H1 (cell line): ENCODE results near the gene PAX5. TPM values are rescaled to one million over a fixed set of nuclear protein-coding genes. Genes with fewer than 3 reads are reported as not detected.

Experiments
- CTCF ChIA-PET: fragments of 300-600 bp; sonication (Branson Sonifier 250); formaldehyde crosslinking; loops from one replicate; lab custom pipeline; 2021; ENCODE audit not compliant: partially characterized antibody; lab: Charles Lee
- POLR2A ChIA-PET: fragments of 300-600 bp; sonication (Branson Sonifier 250); formaldehyde crosslinking; loops from one replicate; lab custom pipeline; 2021; ENCODE audit warnings: inconsistent platforms; ENCODE audit not compliant: partially characterized antibody; lab: Charles Lee
- DNase-seq, 2 experiments: peaks; one replicate each; pipeline versions ENCODE4 v3.0.0 to v3.0.0-alpha.2; 2010 to 2022; ENCODE audit warnings: low spot score in 2 of 2, low read depth in 1 of 2, mixed read lengths in 1 of 2
- FAIRE-seq: peaks from 2 replicates; lab custom pipeline; 2011; peaks lifted over from hg19 to GRCh38; lab: Jason Lieb, UNC
- H2AFZ ChIP-seq: 2 replicates; pipeline ENCODE4 v1.8.1; 2012; ENCODE audit warnings: low read length, inconsistent platforms
- H2AK5ac ChIP-seq: 2 replicates; pipeline ENCODE4 v1.6.1; 2013; ENCODE audit warnings: low read depth, low read length
- H2BK120ac ChIP-seq: replicated peaks from 2 replicates; pipeline ENCODE3; 2013; ENCODE audit warnings: low read depth, low read length, inconsistent platforms
- H2BK12ac ChIP-seq: 2 replicates; pipeline ENCODE4 v1.6.1; 2013; ENCODE audit warnings: low read depth, low read length
- H2BK15ac ChIP-seq: 2 replicates; pipeline ENCODE4 v1.6.1; 2013; ENCODE audit warnings: low read length
- H2BK20ac ChIP-seq: 2 replicates; pipeline ENCODE4 v1.6.1; 2013; ENCODE audit warnings: low read length
- H2BK5ac ChIP-seq: 2 replicates; pipeline ENCODE4 v1.6.1; 2013; ENCODE audit warnings: low read depth, low read length
- H3K14ac ChIP-seq: 2 replicates; pipeline ENCODE4 v1.6.1; 2013; ENCODE audit warnings: inconsistent platforms; ENCODE audit not compliant: insufficient read length
- H3K18ac ChIP-seq: 2 replicates; pipeline ENCODE4 v1.6.1; 2013; ENCODE audit warnings: low read length; ENCODE audit errors: extremely low read depth
- H3K23ac ChIP-seq: 2 replicates; pipeline ENCODE4 v1.6.1; 2013; ENCODE audit warnings: inconsistent platforms; ENCODE audit not compliant: insufficient read length
- H3K23me2 ChIP-seq: 2 replicates; pipeline ENCODE4 v1.6.1; 2013; ENCODE audit warnings: low read depth, low read length
- H3K27ac ChIP-seq: 2 replicates; pipeline ENCODE4 v1.6.1; 2011; ENCODE audit warnings: low read depth, low read length, inconsistent platforms
- H3K27me3 ChIP-seq, 4 experiments: replicated peaks in 1 of 4; 1 replicate in 1 of 4; 2 replicates in 3 of 4; pipeline versions ENCODE4 v1.6.1 to v1.8.1; 2011 to 2013; ENCODE audit warnings: low read length in 3 of 4, mild to moderate bottlenecking in 3 of 4, inconsistent platforms in 2 of 4, mixed read lengths in 2 of 4, moderate library complexity in 1 of 4; ENCODE audit not compliant: control insufficient read depth in 3 of 4, insufficient read depth in 3 of 4; ENCODE audit errors: extremely low read depth in 1 of 4
- H3K36me3 ChIP-seq, 4 experiments: 2 replicates each; pipeline versions ENCODE4 v1.6.1 to v1.8.1; 2011 to 2013; ENCODE audit warnings: mild to moderate bottlenecking in 4 of 4, low read length in 3 of 4, moderate library complexity in 2 of 4, control low read depth in 1 of 4, inconsistent platforms in 1 of 4; ENCODE audit not compliant: insufficient read depth in 4 of 4, control insufficient read depth in 2 of 4
- H3K4ac ChIP-seq: replicated peaks from 2 replicates; pipeline ENCODE3; 2013; ENCODE audit warnings: low read length, low read depth, mixed read lengths, inconsistent platforms; ENCODE audit not compliant: insufficient read length
- H3K4me1 ChIP-seq, 4 experiments: replicated peaks in 1 of 4; 1 replicate in 1 of 4; 2 replicates in 3 of 4; pipeline versions ENCODE4 v1.6.1 to v1.8.1; 2011 to 2013; ENCODE audit warnings: low read length in 3 of 4, inconsistent platforms in 2 of 4, mixed read lengths in 1 of 4; ENCODE audit not compliant: insufficient read depth in 4 of 4, control insufficient read depth in 3 of 4
- H3K4me2 ChIP-seq, 2 experiments: 2 replicates each; pipeline versions ENCODE4 v1.6.1 to v1.8.1; 2011 to 2013; ENCODE audit warnings: low read depth in 2 of 2, low read length in 2 of 2, control low read depth in 1 of 2, inconsistent platforms in 1 of 2, mild to moderate bottlenecking in 1 of 2; ENCODE audit not compliant: insufficient read depth in 1 of 2
- H3K4me3 ChIP-seq, 4 experiments: fragments of 200-600, 300-600 bp in 1 of 4; sonication (generic), shearing (Covaris generic), sonication (Bioruptor Twin) in 1 of 4; 2 replicates each; pipeline versions ENCODE4 v1.5.1 to v1.8.1; 2011 to 2016; ENCODE audit warnings: low read length in 4 of 4, low read depth in 3 of 4, control low read depth in 2 of 4, inconsistent platforms in 2 of 4, mild to moderate bottlenecking in 2 of 4, mixed read lengths in 1 of 4, moderate library complexity in 1 of 4; ENCODE audit not compliant: insufficient read depth in 2 of 4; ENCODE audit errors: extremely low read depth in 1 of 4
- H3K56ac ChIP-seq: replicated peaks from 2 replicates; pipeline ENCODE3; 2013; ENCODE audit warnings: low read depth, mild to moderate bottlenecking, mixed read lengths, low read length, inconsistent platforms; ENCODE audit not compliant: insufficient read length
- H3K79me1 ChIP-seq: 2 replicates; pipeline ENCODE4 v1.6.1; 2013; ENCODE audit warnings: low read depth, low read length, control low read depth
- H3K79me2 ChIP-seq, 2 experiments: 2 replicates each; pipeline versions ENCODE4 v1.6.1 to v1.8.1; 2012 to 2013; ENCODE audit warnings: low read length in 2 of 2, mild to moderate bottlenecking in 2 of 2, inconsistent platforms in 1 of 2; ENCODE audit not compliant: insufficient read depth in 2 of 2, control insufficient read depth in 1 of 2
- H3K9ac ChIP-seq, 4 experiments: replicated peaks in 1 of 4; 1 replicate in 1 of 4; 2 replicates in 3 of 4; pipeline versions ENCODE4 v1.6.1 to v1.8.1; 2011 to 2013; ENCODE audit warnings: low read depth in 3 of 4, low read length in 3 of 4, control low read depth in 2 of 4, mild to moderate bottlenecking in 2 of 4, moderate library complexity in 2 of 4, inconsistent platforms in 1 of 4; ENCODE audit errors: extremely low read depth in 1 of 4
- H3K9me3 ChIP-seq, 2 experiments: 2 replicates each; pipeline versions ENCODE4 v1.6.1 to v1.8.1; 2012 to 2013; ENCODE audit warnings: mild to moderate bottlenecking in 2 of 2, moderate library complexity in 2 of 2, control low read depth in 1 of 2, inconsistent platforms in 1 of 2, low read depth in 1 of 2, low read length in 1 of 2, mixed read lengths in 1 of 2; ENCODE audit not compliant: insufficient read depth in 2 of 2
- H4K20me1 ChIP-seq, 2 experiments: replicated peaks in 1 of 2; 2 replicates each; pipeline versions ENCODE3 to v1.8.1; 2011 to 2013; ENCODE audit warnings: inconsistent platforms in 2 of 2, low read length in 2 of 2, mild to moderate bottlenecking in 1 of 2; ENCODE audit not compliant: insufficient read depth in 2 of 2, control insufficient read depth in 1 of 2
- H4K5ac ChIP-seq: 2 replicates; pipeline ENCODE4 v1.6.1; 2013; ENCODE audit warnings: low read length, low read depth, mixed read lengths, inconsistent platforms; ENCODE audit not compliant: insufficient read length
- H4K8ac ChIP-seq: 2 replicates; pipeline ENCODE4 v1.8.0; 2013; ENCODE audit warnings: mild to moderate bottlenecking, moderate library complexity, low read length, inconsistent platforms; ENCODE audit not compliant: insufficient read depth; ENCODE audit errors: extremely low read depth
- H4K91ac ChIP-seq: replicated peaks from 2 replicates; pipeline ENCODE3; 2013; ENCODE audit warnings: low read length, mixed read lengths, inconsistent platforms; ENCODE audit not compliant: insufficient read length
- CEBPB ChIP-seq: IDR thresholded peaks from 2 replicates; pipeline ENCODE4 v1.6.1; 2012; ENCODE audit warnings: low read depth, low read length
- NRF1 ChIP-seq: IDR thresholded peaks from 2 replicates; pipeline ENCODE4 v1.6.1; 2011; ENCODE audit warnings: mild to moderate bottlenecking, low read depth, low read length, improper control_type of control experiment
- POU5F1 ChIP-seq: IDR thresholded peaks from 2 replicates; pipeline ENCODE4 v1.6.1; 2011; ENCODE audit warnings: low read depth, mild to moderate bottlenecking, low read length, moderate library complexity
- WGBS, 2 experiments: shearing (Covaris generic) in 1 of 2; methylation state at CpG; one replicate each; pipeline versions ENCODE4 v1.1.6 to v1.1.7; 2013 to 2015; ENCODE audit warnings: low lambda C conversion rate in 2 of 2, mixed read lengths in 2 of 2, inconsistent platforms in 1 of 2, low coverage in 1 of 2, missing lambda C conversion rate in 1 of 2; ENCODE audit not compliant: insufficient replicate concordance in 2 of 2, insufficient coverage in 1 of 2, insufficient read length in 1 of 2; ENCODE audit errors: extremely low coverage in 1 of 2, missing lambda C conversion rate in 1 of 2; 5-methylcytosine and 5-hydroxymethylcytosine counted together
- polyA plus RNA-seq, 7 experiments: library from polyadenylated mRNA; depleted of rRNA in 3 of 7; stranded (reverse) in 5 of 7; unstranded in 2 of 7; fragments of >200 nt in 5 of 7; fragments of 200-250 nt in 2 of 7; gene quantifications; 1 replicate in 5 of 7; 2 replicates in 1 of 7; 4 replicates in 1 of 7; pipeline versions ENCODE4 v1.2.1 to v1.2.3, GENCODE V29; 2011 to 2013; ENCODE audit warnings: missing spikeins in 2 of 7, mixed read lengths in 2 of 7
- total RNA-seq: library from RNA; stranded (reverse); fragmentation: NEBNext Ultra II Directional; extraction: Animal tissue kit (Norgen Biotek cat#: 25700); gene quantifications from 2 replicates; pipeline ENCODE4 v1.2.1, GENCODE V29; 2021

Gene PAX5
- total and polyA plus RNA-seq, 2 of the 8 experiments (the other 6 are each of a cell fraction or from before 2014, with no cell fraction given), result 0.29 to 0.43 TPM

DNA sequence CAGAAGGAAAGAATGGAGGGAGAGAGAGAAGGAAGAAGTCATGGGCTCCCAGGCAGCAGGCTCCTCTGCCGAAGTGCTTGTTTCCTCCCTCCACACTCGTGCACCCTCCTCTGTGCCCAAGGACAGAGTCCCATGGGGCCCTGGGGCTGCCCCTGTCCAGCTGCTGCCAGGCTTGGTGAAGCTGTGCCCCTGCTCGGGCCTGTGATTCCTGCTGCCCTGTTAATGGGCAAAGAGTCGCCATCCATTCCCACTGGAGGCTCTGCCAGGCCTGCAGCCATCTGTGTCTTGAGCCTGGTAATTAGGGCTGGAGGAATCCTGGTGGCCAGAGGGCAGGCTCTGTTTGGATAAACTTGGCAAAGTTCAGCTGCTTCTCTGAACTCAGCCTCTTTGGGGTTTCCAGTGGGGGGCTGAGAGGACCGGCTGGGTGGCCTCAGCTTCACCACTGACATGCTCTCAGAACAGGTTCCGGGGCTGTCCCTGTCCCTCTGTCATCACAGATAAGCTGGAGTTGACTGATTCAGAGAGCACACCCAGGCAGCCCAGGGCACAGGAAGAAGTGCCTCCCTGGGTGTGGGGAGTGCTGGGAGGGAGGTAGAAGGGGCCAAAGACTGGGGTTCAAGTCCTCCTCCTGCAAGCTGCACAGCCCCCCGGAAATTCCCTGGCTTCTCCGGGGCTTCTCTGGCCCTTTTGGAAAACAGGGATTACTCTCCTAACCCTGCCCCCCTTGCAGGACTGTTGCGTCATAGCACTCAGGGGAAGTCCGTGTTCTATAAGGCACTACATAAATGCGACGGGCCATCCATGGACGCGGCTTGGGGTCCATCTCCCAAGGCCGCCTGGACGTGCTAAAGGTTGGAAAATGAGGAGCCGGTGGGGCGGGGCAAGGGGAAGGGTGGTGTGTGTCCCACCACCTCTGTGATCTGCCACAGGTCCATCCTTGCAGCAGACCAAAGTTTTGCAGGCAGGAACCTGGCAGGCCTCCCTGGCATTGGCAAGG is 154.8 kb downstream of the PAX5 start:
- CTCF ChIA-PET, result interaction anchor here (1.0 to 27.2 kb wide), 9 partner anchors 10 to 110 kb away, joined by 3 to 657 read pairs (median 6); no protein-coding TSS in a partner anchor
- FAIRE-seq, result no peak

More for the DNA sequence above, 154.8 kb downstream of the PAX5 start:
- Histone ChIP-seq H2BK5ac (no peak overlapping the region), H2BK20ac (no peak overlapping the region), H3K79me2 (no peaks in the 10 kb centered on the region), H4K20me1 (no peaks in the 10 kb centered on the region), H3K79me1 (no peaks in the 10 kb centered on the region), H2BK15ac (no peak overlapping the region), H3K27me3 (no peaks in the 10 kb centered on the region), H3K36me3 (no peaks in the 10 kb centered on the region), H3K9ac (no peak overlapping the region), H3K23me2 (no peaks in the 10 kb centered on the region), H3K23ac (no peak overlapping the region), H3K27ac (no peak overlapping the region), H3K4me1 (no peaks in the 10 kb centered on the region), H3K4me3 (no peak overlapping the region), H4K5ac (no peak overlapping the region), H3K4ac (no peak overlapping the region), H2AFZ (no peak overlapping the region), H4K91ac (no peak overlapping the region), H3K4me2 (no peak overlapping the region), H3K9me3 (peaks cover 0 to 4% of the 10 kb centered on the region in 2 experiments; a peak in 2 of 4 replicates), H2BK120ac (no peak overlapping the region), H3K56ac (no peak overlapping the region), H3K18ac (no peak overlapping the region; the same call in 1 of the 2 replicates), H2AK5ac (no peak overlapping the region), H2BK12ac (no peak overlapping the region), H4K8ac (0 out of 2 replicates have a peak overlapping the region, but pooled peaks have one; percentile 28), H3K14ac (no peak overlapping the region)
- DNase-seq, result no peak
- 84% methylated on average over 17 of the region's 18 CpGs; no CpG with 5 or more reads in 1 of the 2 experiments for WGBS, 2 experiments
- TF ChIP-seq POU5F1 (no peak), CEBPB (peak; percentile 68), NRF1 (no peak)
- POLR2A ChIA-PET, result no interaction called here
